GM23338 (cell line): ENCODE data around the gene NKX6-1. TPM values are rescaled to one million over a fixed set of nuclear protein-coding genes. Genes with fewer than 3 reads are reported as not detected.

Experiments used
- ATAC-seq: fragments of 200-7000 bp; cut with Tn5 transposase; 3 replicates; pipeline ENCODE4 v1.9.1; 2020
- DNase-seq: peaks from one replicate; pipeline ENCODE4 v3.0.0-alpha.2; 2015; ENCODE audit warnings: low spot score
- H2AFZ ChIP-seq: fragments of 200-600 bp; sonication (generic); 2 replicates; pipeline ENCODE4 v1.8.0; 2016; ENCODE audit warnings: antibody characterized with exemption, mild to moderate bottlenecking, moderate library complexity
- H3F3A ChIP-seq: fragments of 200-600 bp; sonication (generic); replicated peaks from 2 replicates; pipeline ENCODE4 v1.8.0; 2017; ENCODE audit warnings: antibody characterized with exemption, mixed run types, low read depth
- H3K27ac ChIP-seq: fragments of 200-600 bp; sonication (generic); 2 replicates; pipeline ENCODE4 v1.6.1; 2016; ENCODE audit warnings: low read depth
- H3K27me3 ChIP-seq: fragments of 200-600 bp; sonication (generic); 2 replicates; pipeline ENCODE4 v1.8.0; 2016; ENCODE audit warnings: mild to moderate bottlenecking, mixed run types, moderate library complexity; ENCODE audit not compliant: insufficient read depth
- H3K36me3 ChIP-seq: fragments of 200-600 bp; sonication (generic); 2 replicates; pipeline ENCODE4 v1.8.0; 2016; ENCODE audit warnings: mild to moderate bottlenecking; ENCODE audit not compliant: insufficient read depth
- H3K4me1 ChIP-seq: fragments of 200-600 bp; sonication (generic); 2 replicates; pipeline ENCODE4 v1.8.0; 2016; ENCODE audit warnings: mild to moderate bottlenecking, moderate library complexity; ENCODE audit not compliant: insufficient read depth
- H3K4me2 ChIP-seq: fragments of 200-600 bp; sonication (generic); 2 replicates; pipeline ENCODE4 v1.7.1; 2017; ENCODE audit warnings: mixed run types
- H3K4me3 ChIP-seq: fragments of 200-600 bp; sonication (generic); 2 replicates; pipeline ENCODE4 v1.6.1; 2016; ENCODE audit warnings: mixed run types
- H3K79me2 ChIP-seq: fragments of 200-600 bp; sonication (generic); replicated peaks from 2 replicates; pipeline ENCODE4 v1.8.0; 2017; ENCODE audit warnings: mild to moderate bottlenecking; ENCODE audit not compliant: insufficient read depth
- H3K9me2 ChIP-seq: fragments of 200-600 bp; sonication (generic); 2 replicates; pipeline ENCODE4 v1.8.0; 2017; ENCODE audit not compliant: insufficient read depth
- H4K20me1 ChIP-seq: fragments of 200-600 bp; sonication (generic); replicated peaks from 2 replicates; pipeline ENCODE4 v1.8.0; 2017; ENCODE audit warnings: mild to moderate bottlenecking; ENCODE audit not compliant: insufficient read depth
- H3K27ac Mint-ChIP-seq: 2 replicates; pipeline ENCODE4 v1.8.0; 2020; ENCODE audit warnings: inconsistent platforms, mild to moderate bottlenecking, moderate library complexity, mixed read lengths
- H3K27me3 Mint-ChIP-seq: 3 replicates; pipeline ENCODE4 v1.8.0; 2022; ENCODE audit warnings: low read depth, mild to moderate bottlenecking, moderate library complexity, mixed read lengths, inconsistent platforms; ENCODE audit not compliant: insufficient read depth, poor library complexity
- H3K36me3 Mint-ChIP-seq: 3 replicates; pipeline ENCODE4 v1.8.0; 2021; ENCODE audit warnings: low read depth, mild to moderate bottlenecking, inconsistent platforms, moderate library complexity, mixed read lengths
- H3K4me1 Mint-ChIP-seq: 3 replicates; pipeline ENCODE4 v1.8.0; 2020; ENCODE audit warnings: mild to moderate bottlenecking, inconsistent platforms, mixed read lengths
- H3K4me3 Mint-ChIP-seq: 3 replicates; pipeline ENCODE4 v1.8.0; 2021; ENCODE audit warnings: moderate library complexity, mild to moderate bottlenecking, inconsistent platforms, mixed read lengths
- H3K9me3 Mint-ChIP-seq: 3 replicates; pipeline ENCODE4 v1.8.0; 2020; ENCODE audit warnings: moderate library complexity, mild to moderate bottlenecking, inconsistent platforms, mixed read lengths
- CREB1 ChIP-seq: fragments of 250-450 bp; sonication (Bioruptor Pico); IDR thresholded peaks from 2 replicates; pipeline ENCODE4 v1.5.0; 2020; ENCODE audit warnings: low read depth, mild to moderate bottlenecking, moderate library complexity
- EZH2 ChIP-seq: fragments of 200-600 bp; sonication (generic); IDR thresholded peaks from one replicate; pipeline ENCODE4 v1.8.0; 2017; ENCODE audit warnings: antibody characterized with exemption, mild to moderate bottlenecking, low read depth; ENCODE audit not compliant: unreplicated experiment
- JUNB ChIP-seq: IDR thresholded peaks from one replicate; pipeline ENCODE4 v1.6.1; 2016; ENCODE audit warnings: antibody characterized with exemption; ENCODE audit not compliant: unreplicated experiment
- NANOG ChIP-seq: IDR thresholded peaks from 2 replicates; pipeline ENCODE4 v1.6.1; 2016; ENCODE audit warnings: antibody characterized with exemption, borderline replicate concordance
- POLR2AphosphoS5 ChIP-seq: IDR thresholded peaks from 2 replicates; pipeline ENCODE4 v1.6.1; 2016; ENCODE audit warnings: antibody characterized with exemption, low read depth
- STAT1 ChIP-seq: IDR thresholded peaks from one replicate; pipeline ENCODE4 v1.6.1; 2016; ENCODE audit warnings: antibody characterized with exemption; ENCODE audit not compliant: unreplicated experiment
- ZNF114 ChIP-seq: fragments of 250-450 bp; sonication (Bioruptor Pico); IDR thresholded peaks from 2 replicates; pipeline ENCODE4 v1.5.0; 2020; ENCODE audit warnings: mild to moderate bottlenecking, moderate library complexity
- ZNF331 ChIP-seq: fragments of 250-450 bp; sonication (Bioruptor Pico); IDR thresholded peaks from 2 replicates; pipeline ENCODE4 v1.5.0; 2020; ENCODE audit warnings: low read depth, mild to moderate bottlenecking, moderate library complexity
- polyA plus RNA-seq: library from polyadenylated mRNA; unstranded; fragments of >200 nt; fragmentation: Nextera tagmentation; extraction: Ambion mirVana; gene quantifications from 2 replicates; pipeline ENCODE4 v1.2.1, GENCODE V29; 2016
- total RNA-seq: library from RNA; depleted of rRNA; stranded (reverse); fragments of >200 nt; shearing (Covaris generic); gene quantifications from 2 replicates; pipeline ENCODE4 v1.2.3, GENCODE V29; 2014
- TF ChIP-seq, protein P1 (sequence below): IDR thresholded peaks from one replicate; pipeline ENCODE4 v1.6.1; 2018; ENCODE audit warnings: antibody characterized with exemption; ENCODE audit not compliant: unreplicated experiment

NKX6-1 gene
- total and polyA plus RNA-seq, 2 experiments from 2014 or later: 0.07 TPM; not detected in 1

DNA sequence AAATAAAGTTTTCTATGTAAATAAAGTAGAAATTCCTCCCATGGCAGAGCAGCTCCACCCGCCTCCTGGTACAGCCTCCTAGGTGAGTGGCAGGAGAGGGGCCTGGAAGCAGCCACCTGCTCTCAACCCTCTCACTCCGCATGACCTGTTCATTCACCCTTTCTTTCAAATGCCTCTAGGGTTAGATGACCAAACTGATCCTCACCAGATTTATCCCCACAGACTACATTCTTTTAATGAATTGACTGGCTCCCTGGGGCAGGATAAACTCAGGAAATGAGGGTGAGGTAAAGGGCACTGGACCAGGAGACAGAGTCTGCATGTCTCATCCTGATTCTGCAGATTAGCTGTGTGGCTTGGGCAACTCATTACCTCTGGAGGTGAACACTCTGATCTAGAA lies 32.6 kb upstream of the NKX6-1 start (continued):
- TF ChIP-seq ZNF331 (CRISPR knock-in tag) (no peak), POLR2AphosphoS5 (no peak), STAT1 (no peak), CREB1 (CRISPR knock-in tag) (no peak)

DNA sequence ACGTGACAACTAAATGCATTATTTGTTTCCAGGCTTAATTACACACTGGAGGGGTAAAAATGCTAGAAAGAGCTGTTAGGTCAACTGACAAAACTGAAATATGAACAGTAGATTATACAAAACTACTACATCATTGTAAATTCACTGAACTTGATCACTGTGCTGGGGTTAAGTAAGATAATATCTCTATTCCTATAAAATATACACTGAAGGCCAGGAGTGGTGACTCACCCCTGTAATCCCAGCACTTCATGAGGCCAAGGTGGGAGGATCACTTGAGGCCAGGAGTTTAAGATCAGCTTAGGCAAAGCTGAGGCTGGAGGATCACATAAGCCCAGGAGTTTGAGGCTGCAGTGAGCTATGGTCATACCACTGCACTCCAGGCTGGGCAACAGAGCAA lies 31.8 kb upstream of the NKX6-1 start:
- peaks cover 9% of the 10 kb centered on the region; the same call in 2 of the 3 replicates for H3K9me3 Mint-ChIP-seq
- H2AFZ ChIP-seq: no peak overlapping the region
- no peaks in the 10 kb centered on the region for H3K9me2 ChIP-seq
- no peak for TF ChIP-seq EZH2
- no peak for TF ChIP-seq ZNF114
- no peak for TF ChIP-seq STAT1
- H3K4me2 ChIP-seq: no peak overlapping the region
- no peaks in the 10 kb centered on the region for H3K4me1 ChIP-seq
- no peaks in the 10 kb centered on the region for H3K79me2 ChIP-seq
- no peak overlapping the region for H3K4me3 ChIP-seq
- no peak overlapping the region for H3K4me3 Mint-ChIP-seq
- H3K27ac Mint-ChIP-seq: no peak overlapping the region
- peaks cover 6% of the 10 kb centered on the region; the same call in 1 of the 3 replicates for H3K36me3 Mint-ChIP-seq
- no peaks in the 10 kb centered on the region for H4K20me1 ChIP-seq
- H3K36me3 ChIP-seq: no peaks in the 10 kb centered on the region
- H3K27me3 ChIP-seq: no peaks in the 10 kb centered on the region
- peaks cover 8% of the 10 kb centered on the region for H3K4me1 Mint-ChIP-seq
- ATAC-seq (no peak), DNase-seq (no peak)
- no peaks in the 10 kb centered on the region for H3F3A ChIP-seq
- H3K27me3 Mint-ChIP-seq: no peaks in the 10 kb centered on the region
- H3K27ac ChIP-seq: no peak overlapping the region

DNA sequence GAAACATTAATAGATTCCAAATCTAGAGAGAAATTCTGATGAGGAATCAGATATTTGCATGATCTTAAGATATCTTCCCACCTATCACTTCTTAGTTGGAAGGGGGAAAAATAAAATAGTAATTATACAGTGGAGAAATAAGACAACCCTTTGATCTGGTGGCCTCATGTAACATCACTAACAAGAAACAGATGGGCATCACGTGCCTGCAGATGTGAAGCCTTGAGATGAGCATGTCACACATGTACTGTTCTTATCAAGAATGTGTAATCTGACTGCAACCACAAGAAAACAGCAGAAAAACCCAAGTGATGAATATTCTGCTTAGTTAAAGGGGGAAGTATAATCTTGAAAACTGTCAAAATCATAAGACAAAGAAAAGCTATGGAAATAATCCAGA lies 31.4 kb upstream of the NKX6-1 start:
- peaks cover 9% of the 10 kb centered on the region; the same call in 2 of the 3 replicates for H3K9me3 Mint-ChIP-seq
- H2AFZ ChIP-seq: no peak overlapping the region
- no peaks in the 10 kb centered on the region for H3K4me1 ChIP-seq
- ATAC-seq (no peak), DNase-seq (no peak)
- no peaks in the 10 kb centered on the region for H3K27me3 ChIP-seq
- H4K20me1 ChIP-seq: no peaks in the 10 kb centered on the region
- H3K4me1 Mint-ChIP-seq: peaks cover 8% of the 10 kb centered on the region
- no peaks in the 10 kb centered on the region for H3K79me2 ChIP-seq
- no peak for TF ChIP-seq ZNF114
- no peak for TF ChIP-seq JUNB
- no peak for TF ChIP-seq STAT1
- TF ChIP-seq, protein P1, sequence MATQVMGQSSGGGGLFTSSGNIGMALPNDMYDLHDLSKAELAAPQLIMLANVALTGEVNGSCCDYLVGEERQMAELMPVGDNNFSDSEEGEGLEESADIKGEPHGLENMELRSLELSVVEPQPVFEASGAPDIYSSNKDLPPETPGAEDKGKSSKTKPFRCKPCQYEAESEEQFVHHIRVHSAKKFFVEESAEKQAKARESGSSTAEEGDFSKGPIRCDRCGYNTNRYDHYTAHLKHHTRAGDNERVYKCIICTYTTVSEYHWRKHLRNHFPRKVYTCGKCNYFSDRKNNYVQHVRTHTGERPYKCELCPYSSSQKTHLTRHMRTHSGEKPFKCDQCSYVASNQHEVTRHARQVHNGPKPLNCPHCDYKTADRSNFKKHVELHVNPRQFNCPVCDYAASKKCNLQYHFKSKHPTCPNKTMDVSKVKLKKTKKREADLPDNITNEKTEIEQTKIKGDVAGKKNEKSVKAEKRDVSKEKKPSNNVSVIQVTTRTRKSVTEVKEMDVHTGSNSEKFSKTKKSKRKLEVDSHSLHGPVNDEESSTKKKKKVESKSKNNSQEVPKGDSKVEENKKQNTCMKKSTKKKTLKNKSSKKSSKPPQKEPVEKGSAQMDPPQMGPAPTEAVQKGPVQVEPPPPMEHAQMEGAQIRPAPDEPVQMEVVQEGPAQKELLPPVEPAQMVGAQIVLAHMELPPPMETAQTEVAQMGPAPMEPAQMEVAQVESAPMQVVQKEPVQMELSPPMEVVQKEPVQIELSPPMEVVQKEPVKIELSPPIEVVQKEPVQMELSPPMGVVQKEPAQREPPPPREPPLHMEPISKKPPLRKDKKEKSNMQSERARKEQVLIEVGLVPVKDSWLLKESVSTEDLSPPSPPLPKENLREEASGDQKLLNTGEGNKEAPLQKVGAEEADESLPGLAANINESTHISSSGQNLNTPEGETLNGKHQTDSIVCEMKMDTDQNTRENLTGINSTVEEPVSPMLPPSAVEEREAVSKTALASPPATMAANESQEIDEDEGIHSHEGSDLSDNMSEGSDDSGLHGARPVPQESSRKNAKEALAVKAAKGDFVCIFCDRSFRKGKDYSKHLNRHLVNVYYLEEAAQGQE: no peak
- TF ChIP-seq NANOG: no peak
- H3K9me2 ChIP-seq: no peaks in the 10 kb centered on the region
- H3K36me3 Mint-ChIP-seq: peaks cover 6% of the 10 kb centered on the region; the same call in 1 of the 3 replicates
- H3F3A ChIP-seq: no peaks in the 10 kb centered on the region
- H3K27ac Mint-ChIP-seq: no peak overlapping the region
- no peak overlapping the region for H3K27ac ChIP-seq
- no peak overlapping the region for H3K4me2 ChIP-seq
- no peak overlapping the region for H3K4me3 Mint-ChIP-seq
- H3K27me3 Mint-ChIP-seq: no peaks in the 10 kb centered on the region
- H3K36me3 ChIP-seq: no peaks in the 10 kb centered on the region
- H3K4me3 ChIP-seq: no peak overlapping the region
